ENCODE data around the gene CHAT. TPM values are rescaled to one million over a fixed set of nuclear protein-coding genes. Genes with fewer than 3 reads are reported as not detected.

CHAT gene
- total and polyA plus RNA-seq, 2 donors (not counting 3 experiments of a cell fraction or from before 2014, with no cell fraction given) = not detected

- intact Hi-C loops (cut with micrococcal nuclease) = no loop called here
- no peaks in the 10 kb centered on the region for H3K4me1 ChIP-seq (ENCODE audit: control insufficient read depth, extremely low read depth, insufficient read depth, low read length)
- H3K79me2 ChIP-seq (ENCODE audit: control insufficient read depth, insufficient read depth, low read length) = no peaks in the 10 kb centered on the region
- no peak overlapping the region for H3K4me2 ChIP-seq (ENCODE audit: insufficient read depth, low read length)
- no peaks in the 10 kb centered on the region for H4K20me1 ChIP-seq (replicated peaks; ENCODE audit: control insufficient read depth, extremely low read depth, insufficient read depth, low read length)
- POLR2A ChIA-PET = no interaction called here
- no peak for TF ChIP-seq EZH2 (IDR thresholded peaks at IDR 0.05; ENCODE audit: borderline replicate concordance, low read depth, low read length, severe bottlenecking)
- TF ChIP-seq MYC (IDR thresholded peaks at IDR 0.05; ENCODE audit: low read depth, low read length) = no peak
- TF ChIP-seq GATA2 (IDR thresholded peaks at IDR 0.05; ENCODE audit: insufficient read depth, insufficient read length, low read depth, low read length) = no peak
- no peak for TF ChIP-seq POLR2AphosphoS5 (IDR thresholded peaks at IDR 0.05; ENCODE audit: insufficient read depth, low read depth, low read length)
- no peak for TF ChIP-seq JUN (IDR thresholded peaks at IDR 0.05; ENCODE audit: borderline replicate concordance, insufficient read depth, insufficient read length, low read depth)
- no peak for TF ChIP-seq FOS (IDR thresholded peaks at IDR 0.05; ENCODE audit: borderline replicate concordance, insufficient read depth, low read length)
- TF ChIP-seq MAX (IDR thresholded peaks at IDR 0.05; ENCODE audit: insufficient read depth, insufficient read length) = no peak
- TF ChIP-seq POLR2A (IDR thresholded peaks at IDR 0.05; ENCODE audit: low read depth, low read length) = no peak
- TF ChIP-seq, protein P1, sequence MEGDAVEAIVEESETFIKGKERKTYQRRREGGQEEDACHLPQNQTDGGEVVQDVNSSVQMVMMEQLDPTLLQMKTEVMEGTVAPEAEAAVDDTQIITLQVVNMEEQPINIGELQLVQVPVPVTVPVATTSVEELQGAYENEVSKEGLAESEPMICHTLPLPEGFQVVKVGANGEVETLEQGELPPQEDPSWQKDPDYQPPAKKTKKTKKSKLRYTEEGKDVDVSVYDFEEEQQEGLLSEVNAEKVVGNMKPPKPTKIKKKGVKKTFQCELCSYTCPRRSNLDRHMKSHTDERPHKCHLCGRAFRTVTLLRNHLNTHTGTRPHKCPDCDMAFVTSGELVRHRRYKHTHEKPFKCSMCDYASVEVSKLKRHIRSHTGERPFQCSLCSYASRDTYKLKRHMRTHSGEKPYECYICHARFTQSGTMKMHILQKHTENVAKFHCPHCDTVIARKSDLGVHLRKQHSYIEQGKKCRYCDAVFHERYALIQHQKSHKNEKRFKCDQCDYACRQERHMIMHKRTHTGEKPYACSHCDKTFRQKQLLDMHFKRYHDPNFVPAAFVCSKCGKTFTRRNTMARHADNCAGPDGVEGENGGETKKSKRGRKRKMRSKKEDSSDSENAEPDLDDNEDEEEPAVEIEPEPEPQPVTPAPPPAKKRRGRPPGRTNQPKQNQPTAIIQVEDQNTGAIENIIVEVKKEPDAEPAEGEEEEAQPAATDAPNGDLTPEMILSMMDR (IDR thresholded peaks at IDR 0.05; ENCODE audit: extremely low read depth in 1 of 2, insufficient read depth in 1 of 2, low read depth in 1 of 2, low read length in 2 of 2) = no peak
- dilution Hi-C loops (cut with MboI; ENCODE audit: extremely low pct_ligation_motif_present, low sequenced_read_pairs) = no loop called here
- no peak overlapping the region for H3K9ac ChIP-seq (replicated peaks; ENCODE audit: extremely low read depth, insufficient read depth, low read length)
- no peaks in the 10 kb centered on the region for H3K9me1 ChIP-seq (replicated peaks; ENCODE audit: control insufficient read depth, extremely low read depth, insufficient read depth, low read length)
- peaks cover 3 to 5% of the 10 kb centered on the region in 2 experiments for H3K27me3 ChIP-seq (ENCODE audit: control insufficient read depth in 2 of 2, insufficient read depth in 2 of 2, low read length in 2 of 2)
- no peak overlapping the region for H3K27ac ChIP-seq (ENCODE audit: insufficient read depth, low read depth, low read length)
- FAIRE-seq (no peak), DNase-seq (ENCODE audit: low read depth, low spot score) (no peak)
- CTCF ChIA-PET = no interaction called here
- no TSS peak for BruUV-seq (replicated peaks)
- no peaks in the 10 kb centered on the region for H3K9me3 ChIP-seq (replicated peaks; ENCODE audit: control insufficient read depth, insufficient read depth, low read length)
- H3K4me3 ChIP-seq (replicated peaks in 1 of 3; ENCODE audit: insufficient read depth in 1 of 3, low read depth in 1 of 3, low read length in 3 of 3) = no peak overlapping the region
- H3K36me3 ChIP-seq (ENCODE audit: control insufficient read depth in 2 of 2, extremely low read depth in 1 of 2, insufficient read depth in 2 of 2, low read length in 2 of 2) = no peaks in the 10 kb centered on the region
- H2AFZ ChIP-seq (ENCODE audit: low read depth, low read length) = no peak overlapping the region
Observed at GRCh38 chr10:49602380-49603023, 11.3 kb upstream of the CHAT start.
